ENCODE data around the gene CBFB.

DNA sequence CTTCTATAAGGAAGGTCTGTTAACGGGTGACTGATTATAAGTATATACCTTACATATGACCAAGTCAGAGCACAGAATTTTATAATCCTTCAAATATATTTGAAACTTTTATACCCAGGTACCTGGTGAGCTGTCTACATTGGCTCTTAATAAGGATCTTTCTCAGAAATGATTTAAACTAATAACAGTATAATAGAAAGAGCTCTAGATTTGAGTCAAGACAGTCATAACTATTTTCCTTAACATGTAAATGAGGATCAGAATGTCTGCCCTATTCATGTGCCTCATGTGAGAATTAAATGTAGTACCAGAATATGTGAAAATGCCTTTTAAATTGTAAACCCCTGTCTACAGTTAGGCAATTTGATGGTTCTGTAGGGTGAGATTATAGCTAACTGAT, 14.5 kb downstream of the CBFB start:
- TF ChIP-seq POLR2A (IDR thresholded peaks at IDR 0.05; ENCODE audit: insufficient read depth in 1 of 2, low read depth in 2 of 2, low read length in 2 of 2) (no peak), ETV5 (CRISPR knock-in tag; IDR thresholded peaks at IDR 0.05; ENCODE audit: borderline replicate concordance) (no peak), EZH2 (conservative IDR thresholded peaks at IDR 0.05; ENCODE audit: low read depth, low read length) (no peak), ZNF850 (CRISPR knock-in tag; conservative IDR thresholded peaks at IDR 0.05) (no peak), GTF2F1 (IDR thresholded peaks at IDR 0.05; ENCODE audit: low read length) (no peak), BHLHE40 (IDR thresholded peaks at IDR 0.05; ENCODE audit: low read length) (no peak), ZFP36 (IDR thresholded peaks at IDR 0.05; ENCODE audit: borderline replicate concordance, low read depth, low read length, partially characterized antibody) (no peak), HNRNPLL (IDR thresholded peaks at IDR 0.05; ENCODE audit: low read depth, low read length, poor library complexity, severe bottlenecking) (no peak)
- TF ChIP-seq, protein P1, sequence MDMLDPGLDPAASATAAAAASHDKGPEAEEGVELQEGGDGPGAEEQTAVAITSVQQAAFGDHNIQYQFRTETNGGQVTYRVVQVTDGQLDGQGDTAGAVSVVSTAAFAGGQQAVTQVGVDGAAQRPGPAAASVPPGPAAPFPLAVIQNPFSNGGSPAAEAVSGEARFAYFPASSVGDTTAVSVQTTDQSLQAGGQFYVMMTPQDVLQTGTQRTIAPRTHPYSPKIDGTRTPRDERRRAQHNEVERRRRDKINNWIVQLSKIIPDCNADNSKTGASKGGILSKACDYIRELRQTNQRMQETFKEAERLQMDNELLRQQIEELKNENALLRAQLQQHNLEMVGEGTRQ (IDR thresholded peaks at IDR 0.05; ENCODE audit: low read depth, low read length), result no peak
- TF ChIP-seq, protein P1 (CRISPR knock-in tag; IDR thresholded peaks at IDR 0.05; ENCODE audit: borderline replicate concordance), result no peak
- TF ChIP-seq, protein P2, sequence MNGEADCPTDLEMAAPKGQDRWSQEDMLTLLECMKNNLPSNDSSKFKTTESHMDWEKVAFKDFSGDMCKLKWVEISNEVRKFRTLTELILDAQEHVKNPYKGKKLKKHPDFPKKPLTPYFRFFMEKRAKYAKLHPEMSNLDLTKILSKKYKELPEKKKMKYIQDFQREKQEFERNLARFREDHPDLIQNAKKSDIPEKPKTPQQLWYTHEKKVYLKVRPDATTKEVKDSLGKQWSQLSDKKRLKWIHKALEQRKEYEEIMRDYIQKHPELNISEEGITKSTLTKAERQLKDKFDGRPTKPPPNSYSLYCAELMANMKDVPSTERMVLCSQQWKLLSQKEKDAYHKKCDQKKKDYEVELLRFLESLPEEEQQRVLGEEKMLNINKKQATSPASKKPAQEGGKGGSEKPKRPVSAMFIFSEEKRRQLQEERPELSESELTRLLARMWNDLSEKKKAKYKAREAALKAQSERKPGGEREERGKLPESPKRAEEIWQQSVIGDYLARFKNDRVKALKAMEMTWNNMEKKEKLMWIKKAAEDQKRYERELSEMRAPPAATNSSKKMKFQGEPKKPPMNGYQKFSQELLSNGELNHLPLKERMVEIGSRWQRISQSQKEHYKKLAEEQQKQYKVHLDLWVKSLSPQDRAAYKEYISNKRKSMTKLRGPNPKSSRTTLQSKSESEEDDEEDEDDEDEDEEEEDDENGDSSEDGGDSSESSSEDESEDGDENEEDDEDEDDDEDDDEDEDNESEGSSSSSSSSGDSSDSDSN (CRISPR knock-in tag; IDR thresholded peaks at IDR 0.05), result no peak
- TF ChIP-seq, protein P3, sequence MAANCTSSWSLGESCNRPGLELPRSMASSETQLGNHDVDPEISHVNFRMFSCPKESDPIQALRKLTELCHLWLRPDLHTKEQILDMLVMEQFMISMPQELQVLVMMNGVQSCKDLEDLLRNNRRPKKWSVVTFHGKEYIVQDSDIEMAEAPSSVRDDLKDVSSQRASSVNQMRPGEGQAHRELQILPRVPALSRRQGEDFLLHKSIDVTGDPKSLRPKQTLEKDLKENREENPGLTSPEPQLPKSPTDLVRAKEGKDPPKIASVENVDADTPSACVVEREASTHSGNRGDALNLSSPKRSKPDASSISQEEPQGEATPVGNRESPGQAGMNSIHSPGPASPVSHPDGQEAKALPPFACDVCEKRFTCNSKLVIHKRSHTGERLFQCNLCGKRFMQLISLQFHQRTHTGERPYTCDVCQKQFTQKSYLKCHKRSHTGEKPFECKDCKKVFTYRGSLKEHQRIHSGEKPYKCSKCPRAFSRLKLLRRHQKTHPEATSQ (CRISPR knock-in tag; IDR thresholded peaks at IDR 0.05; ENCODE audit: borderline replicate concordance), result no peak
- TF ChIP-seq, protein P4, sequence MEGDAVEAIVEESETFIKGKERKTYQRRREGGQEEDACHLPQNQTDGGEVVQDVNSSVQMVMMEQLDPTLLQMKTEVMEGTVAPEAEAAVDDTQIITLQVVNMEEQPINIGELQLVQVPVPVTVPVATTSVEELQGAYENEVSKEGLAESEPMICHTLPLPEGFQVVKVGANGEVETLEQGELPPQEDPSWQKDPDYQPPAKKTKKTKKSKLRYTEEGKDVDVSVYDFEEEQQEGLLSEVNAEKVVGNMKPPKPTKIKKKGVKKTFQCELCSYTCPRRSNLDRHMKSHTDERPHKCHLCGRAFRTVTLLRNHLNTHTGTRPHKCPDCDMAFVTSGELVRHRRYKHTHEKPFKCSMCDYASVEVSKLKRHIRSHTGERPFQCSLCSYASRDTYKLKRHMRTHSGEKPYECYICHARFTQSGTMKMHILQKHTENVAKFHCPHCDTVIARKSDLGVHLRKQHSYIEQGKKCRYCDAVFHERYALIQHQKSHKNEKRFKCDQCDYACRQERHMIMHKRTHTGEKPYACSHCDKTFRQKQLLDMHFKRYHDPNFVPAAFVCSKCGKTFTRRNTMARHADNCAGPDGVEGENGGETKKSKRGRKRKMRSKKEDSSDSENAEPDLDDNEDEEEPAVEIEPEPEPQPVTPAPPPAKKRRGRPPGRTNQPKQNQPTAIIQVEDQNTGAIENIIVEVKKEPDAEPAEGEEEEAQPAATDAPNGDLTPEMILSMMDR (CRISPR knock-in tag; IDR thresholded peaks at IDR 0.05), result no peak
- TF ChIP-seq, protein P5, sequence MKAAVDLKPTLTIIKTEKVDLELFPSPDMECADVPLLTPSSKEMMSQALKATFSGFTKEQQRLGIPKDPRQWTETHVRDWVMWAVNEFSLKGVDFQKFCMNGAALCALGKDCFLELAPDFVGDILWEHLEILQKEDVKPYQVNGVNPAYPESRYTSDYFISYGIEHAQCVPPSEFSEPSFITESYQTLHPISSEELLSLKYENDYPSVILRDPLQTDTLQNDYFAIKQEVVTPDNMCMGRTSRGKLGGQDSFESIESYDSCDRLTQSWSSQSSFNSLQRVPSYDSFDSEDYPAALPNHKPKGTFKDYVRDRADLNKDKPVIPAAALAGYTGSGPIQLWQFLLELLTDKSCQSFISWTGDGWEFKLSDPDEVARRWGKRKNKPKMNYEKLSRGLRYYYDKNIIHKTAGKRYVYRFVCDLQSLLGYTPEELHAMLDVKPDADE (CRISPR knock-in tag; IDR thresholded peaks at IDR 0.05), result no peak
